ENCODE data around the gene SLC25A3.

DNA sequence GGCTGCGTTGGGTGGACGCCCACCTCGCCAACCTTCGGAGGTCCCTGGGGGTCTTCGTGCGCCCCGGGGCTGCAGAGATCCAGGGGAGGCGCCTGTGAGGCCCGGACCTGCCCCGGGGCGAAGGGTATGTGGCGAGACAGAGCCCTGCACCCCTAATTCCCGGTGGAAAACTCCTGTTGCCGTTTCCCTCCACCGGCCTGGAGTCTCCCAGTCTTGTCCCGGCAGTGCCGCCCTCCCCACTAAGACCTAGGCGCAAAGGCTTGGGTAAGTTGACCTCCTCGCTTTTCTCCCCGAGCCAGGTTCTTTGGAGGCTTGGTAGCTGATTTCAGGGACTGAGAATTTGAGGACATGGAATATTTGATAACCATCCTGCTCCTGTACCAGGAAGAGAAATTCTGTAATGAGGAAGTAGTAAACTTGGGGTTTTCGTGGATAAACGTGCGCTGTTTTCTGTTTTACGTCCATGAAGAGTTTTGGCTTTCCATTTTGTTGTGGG is 52.1 kb downstream of the SLC25A3 start:
- TF ChIP-seq YY1 (IDR thresholded peaks at IDR 0.05; ENCODE audit: insufficient read depth, insufficient read length) (no peak), ZNF274 (IDR thresholded peaks at IDR 0.05; ENCODE audit: low read depth, low read length) (no peak), SUZ12 (IDR thresholded peaks at IDR 0.05; ENCODE audit: extremely low read depth, insufficient read depth, insufficient read length) (no peak)

Data from NT2/D1 (cell line).